Measurements from ENCODE around the gene EIF5A. TPM values are rescaled to one million over a fixed set of nuclear protein-coding genes. Genes with fewer than 3 reads are reported as not detected.

EIF5A gene
- polyA plus RNA-seq, 3 donors = 465 to 511 (median 485) TPM

DNA sequence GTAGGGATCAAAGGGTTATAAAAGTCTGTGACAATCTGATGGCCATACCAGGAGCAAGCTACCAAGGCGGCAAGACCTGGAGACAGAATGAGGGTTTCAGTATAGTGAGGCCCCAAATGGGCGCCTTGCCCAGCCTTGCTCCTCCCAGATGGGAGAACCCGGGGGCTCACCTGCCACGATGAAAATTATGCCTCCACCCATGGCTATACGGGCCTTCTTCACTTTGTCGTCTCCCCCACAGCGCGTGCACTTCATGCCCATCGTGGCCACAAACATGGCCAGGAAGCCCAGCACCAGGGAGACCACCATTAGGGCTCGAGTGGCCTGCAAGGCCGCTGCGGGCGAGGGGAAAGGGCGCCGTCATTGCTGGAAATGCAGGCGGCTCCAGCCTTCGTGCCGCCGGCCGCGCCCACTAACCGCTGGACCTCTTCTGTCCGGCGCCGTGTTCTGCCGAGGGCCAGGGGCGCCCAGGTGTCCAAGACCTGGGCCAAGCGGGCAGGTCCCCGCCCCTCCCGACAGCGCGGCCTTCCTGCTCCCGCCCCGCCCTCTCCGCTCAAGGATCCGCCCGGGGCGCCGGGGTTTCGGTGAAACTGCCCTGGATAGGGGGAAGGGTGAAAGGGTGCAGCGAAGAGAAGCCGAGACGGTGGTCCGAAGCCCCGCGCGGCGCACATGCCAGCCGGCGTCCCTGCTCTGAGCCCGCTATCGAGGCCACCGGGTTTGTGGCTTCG, 46.6 kb upstream of the EIF5A start:
- H3K27ac ChIP-seq (ENCODE audit: low read depth in 1 of 2, low read length in 2 of 2) = no peak overlapping the region
- no peaks in the 10 kb centered on the region for H4K20me1 ChIP-seq (ENCODE audit: insufficient read depth, low read length)
- H3K4me1 ChIP-seq (ENCODE audit: control insufficient read depth in 1 of 2, insufficient read depth in 2 of 2, low read length in 2 of 2) = peaks cover 31 to 45% of the 10 kb centered on the region in 2 donors
- H3K36me3 Mint-ChIP-seq = peaks cover 30 to 44% of the 10 kb centered on the region in 2 donors
- no peak for DNase-seq
- intact Hi-C loops (cut with micrococcal nuclease) = no loop called here
- H3K79me2 ChIP-seq (ENCODE audit: insufficient read depth, low read length) = no peaks in the 10 kb centered on the region
- H3K4me3 Mint-ChIP-seq = peak overlapping the region; percentile 76 to 87
- H3K27me3 ChIP-seq (ENCODE audit: control insufficient read depth in 2 of 2, insufficient read depth in 2 of 2, low read length in 2 of 2) = peaks cover 20 to 37% of the 10 kb centered on the region in 2 donors
- peaks cover 0 to 7% of the 10 kb centered on the region in 2 donors for H3K9me3 ChIP-seq (replicated peaks in 1 of 2; ENCODE audit: control insufficient read depth in 1 of 2, insufficient read depth in 1 of 2, low read length in 2 of 2)
- peaks cover 36 to 61% (median 56%) of the 10 kb centered on the region in 3 donors for H3K27me3 Mint-ChIP-seq (ENCODE audit: low read depth in 3 of 3)
- H2AFZ ChIP-seq (ENCODE audit: insufficient read depth, low read depth, low read length, poor library complexity, severe bottlenecking) = peak overlapping the region; percentile 84
- peaks cover 15 to 36% of the 10 kb centered on the region in 2 donors for H3K36me3 ChIP-seq (replicated peaks in 1 of 2; ENCODE audit: control insufficient read depth in 1 of 2, insufficient read depth in 2 of 2, low read length in 2 of 2)
- H3K27ac Mint-ChIP-seq = no peak overlapping the region
- WGBS (ENCODE audit: insufficient coverage) = 10% methylated on average over 54 of the region's 54 CpGs
- peaks cover 38% of the 10 kb centered on the region for H3K4me1 Mint-ChIP-seq
- TF ChIP-seq, protein P1, sequence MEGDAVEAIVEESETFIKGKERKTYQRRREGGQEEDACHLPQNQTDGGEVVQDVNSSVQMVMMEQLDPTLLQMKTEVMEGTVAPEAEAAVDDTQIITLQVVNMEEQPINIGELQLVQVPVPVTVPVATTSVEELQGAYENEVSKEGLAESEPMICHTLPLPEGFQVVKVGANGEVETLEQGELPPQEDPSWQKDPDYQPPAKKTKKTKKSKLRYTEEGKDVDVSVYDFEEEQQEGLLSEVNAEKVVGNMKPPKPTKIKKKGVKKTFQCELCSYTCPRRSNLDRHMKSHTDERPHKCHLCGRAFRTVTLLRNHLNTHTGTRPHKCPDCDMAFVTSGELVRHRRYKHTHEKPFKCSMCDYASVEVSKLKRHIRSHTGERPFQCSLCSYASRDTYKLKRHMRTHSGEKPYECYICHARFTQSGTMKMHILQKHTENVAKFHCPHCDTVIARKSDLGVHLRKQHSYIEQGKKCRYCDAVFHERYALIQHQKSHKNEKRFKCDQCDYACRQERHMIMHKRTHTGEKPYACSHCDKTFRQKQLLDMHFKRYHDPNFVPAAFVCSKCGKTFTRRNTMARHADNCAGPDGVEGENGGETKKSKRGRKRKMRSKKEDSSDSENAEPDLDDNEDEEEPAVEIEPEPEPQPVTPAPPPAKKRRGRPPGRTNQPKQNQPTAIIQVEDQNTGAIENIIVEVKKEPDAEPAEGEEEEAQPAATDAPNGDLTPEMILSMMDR (IDR thresholded peaks at IDR 0.05) = no peak
- peak overlapping the region; percentile 60 for H3K9ac ChIP-seq (ENCODE audit: insufficient read depth, low read length, poor library complexity, severe bottlenecking)
- H3K9me3 Mint-ChIP-seq = peaks cover 0 to 12% (median 9%) of the 10 kb centered on the region in 7 donors
- H3K4me2 ChIP-seq (replicated peaks; ENCODE audit: extremely low read depth, low read length, poor library complexity, severe bottlenecking) = peak overlapping the region; percentile 97
- peak overlapping the region; percentile 8 to 81 (median 36) for H3K4me3 ChIP-seq (replicated peaks in 1 of 3; ENCODE audit: low read depth in 2 of 3, low read length in 3 of 3)

DNA sequence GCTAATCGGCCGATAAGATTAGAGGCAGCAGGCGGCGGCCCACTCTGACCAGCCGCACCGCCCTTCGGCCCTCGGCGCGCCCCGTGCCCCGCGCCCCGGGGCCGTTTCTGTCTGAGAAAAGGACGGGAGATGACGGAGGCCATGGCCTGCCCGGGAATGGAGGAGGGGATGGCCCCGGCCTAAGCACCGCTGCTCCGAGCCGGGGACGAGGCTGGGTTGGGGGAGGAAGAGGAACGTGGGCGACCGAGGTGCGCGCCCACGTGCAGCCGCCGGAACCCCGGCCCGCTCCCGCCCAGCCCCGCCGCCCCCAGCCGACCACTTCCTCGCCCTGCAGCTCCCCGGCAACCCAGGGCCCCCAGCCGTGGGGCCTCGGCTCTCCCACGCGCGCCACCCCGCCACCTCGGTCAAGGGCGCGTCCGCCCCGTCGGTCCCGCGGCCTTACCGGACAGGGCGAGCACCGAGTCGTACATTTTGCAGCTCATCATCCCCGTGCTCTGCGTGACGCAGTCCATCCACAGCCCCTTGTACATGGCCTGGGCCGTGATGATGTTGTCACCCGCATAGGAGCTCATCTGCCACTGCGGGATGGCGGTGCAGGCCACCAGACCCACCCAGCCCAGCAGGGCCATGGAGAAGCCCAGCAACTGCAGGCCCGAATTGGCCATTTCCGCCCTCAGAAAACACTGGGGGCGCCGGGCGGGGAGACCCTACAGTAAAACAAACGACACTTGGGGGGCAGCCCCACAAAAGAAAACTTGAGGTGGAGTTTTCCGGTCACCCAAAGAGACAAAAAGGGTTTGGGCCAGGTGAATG, 45.8 kb upstream of the EIF5A start:
- Mint-ChIP-seq H3K27me3 (ENCODE audit: low read depth in 3 of 3) (peaks cover 42 to 68% (median 58%) of the 10 kb centered on the region in 3 donors), H3K4me3 (peak overlapping the region; percentile 76 to 87), H3K9me3 (peaks cover 0 to 12% (median 9%) of the 10 kb centered on the region in 7 donors), H3K36me3 (peaks cover 25 to 36% of the 10 kb centered on the region in 2 donors), H3K4me1 (peaks cover 42% of the 10 kb centered on the region), H3K27ac (no peak overlapping the region)
- TF ChIP-seq, protein P1 (IDR thresholded peaks at IDR 0.05) = no peak
- DNase-seq = no peak
- H3K4me2 ChIP-seq (replicated peaks; ENCODE audit: extremely low read depth, low read length, poor library complexity, severe bottlenecking) = peak overlapping the region; percentile 97
- H4K20me1 ChIP-seq (ENCODE audit: insufficient read depth, low read length) = no peaks in the 10 kb centered on the region
- no peak overlapping the region for H3K27ac ChIP-seq (ENCODE audit: low read depth in 1 of 2, low read length in 2 of 2)
- peak overlapping the region; percentile 8 to 81 (median 36) for H3K4me3 ChIP-seq (replicated peaks in 1 of 3; ENCODE audit: low read depth in 2 of 3, low read length in 3 of 3)
- H3K9ac ChIP-seq (ENCODE audit: insufficient read depth, low read length, poor library complexity, severe bottlenecking) = peak overlapping the region; percentile 60
- intact Hi-C loops (cut with micrococcal nuclease) = no loop called here
- peaks cover 8 to 28% of the 10 kb centered on the region in 2 donors for H3K36me3 ChIP-seq (replicated peaks in 1 of 2; ENCODE audit: control insufficient read depth in 1 of 2, insufficient read depth in 2 of 2, low read length in 2 of 2)
- peaks cover 0 to 7% of the 10 kb centered on the region in 2 donors for H3K9me3 ChIP-seq (replicated peaks in 1 of 2; ENCODE audit: control insufficient read depth in 1 of 2, insufficient read depth in 1 of 2, low read length in 2 of 2)
- peaks cover 20 to 39% of the 10 kb centered on the region in 2 donors for H3K27me3 ChIP-seq (ENCODE audit: control insufficient read depth in 2 of 2, insufficient read depth in 2 of 2, low read length in 2 of 2)
- WGBS (ENCODE audit: insufficient coverage) = 9% methylated on average over 66 of the region's 71 CpGs
- peak overlapping the region; percentile 84 for H2AFZ ChIP-seq (ENCODE audit: insufficient read depth, low read depth, low read length, poor library complexity, severe bottlenecking)
- H3K4me1 ChIP-seq (ENCODE audit: control insufficient read depth in 1 of 2, insufficient read depth in 2 of 2, low read length in 2 of 2) = peaks cover 31 to 45% of the 10 kb centered on the region in 2 donors
- H3K79me2 ChIP-seq (ENCODE audit: insufficient read depth, low read length) = no peaks in the 10 kb centered on the region

Measured in CD14-positive monocyte (primary cell).